ENCODE measurements around the gene CRYBG3. TPM values are rescaled to one million over a fixed set of nuclear protein-coding genes. Genes with fewer than 3 reads are reported as not detected.

Gene CRYBG3
- total RNA-seq, 1 experiment from 2014 or later, result 5.9 TPM

- no peak overlapping the region for H4K91ac ChIP-seq (ENCODE audit: insufficient read length, low read depth, low read length)
- DNase-seq, result no peak
- H2BK12ac ChIP-seq (ENCODE audit: insufficient read length, low read depth, low read length), result no peak overlapping the region
- H2BK120ac ChIP-seq (ENCODE audit: low read depth, low read length, poor library complexity, severe bottlenecking), result no peak overlapping the region
- H3K4ac ChIP-seq (ENCODE audit: low read depth, low read length), result no peak overlapping the region
- H3K14ac ChIP-seq (ENCODE audit: insufficient read depth, low read length), result no peak overlapping the region
- H3K23ac ChIP-seq (ENCODE audit: insufficient read length, low read depth, low read length), result no peak overlapping the region
- no CpG with 5 or more reads among the region's 3 CpGs for WGBS (ENCODE audit: extremely low coverage, insufficient read length, low lambda C conversion rate)
- H2AFZ ChIP-seq (ENCODE audit: low read length), result no peak overlapping the region
- no peak overlapping the region for H4K8ac ChIP-seq (replicated peaks; ENCODE audit: insufficient read length, low read depth, low read length)
- no peaks in the 10 kb centered on the region for H3K27me3 Mint-ChIP-seq (ENCODE audit: low read depth)
- H3K27ac Mint-ChIP-seq, result no peak overlapping the region
- no peak overlapping the region for H3K4me2 ChIP-seq (ENCODE audit: insufficient read depth, insufficient read length, low read length)
- TF ChIP-seq CTCF (conservative IDR thresholded peaks at IDR 0.05), result no peak
- H4K20me1 ChIP-seq (ENCODE audit: control insufficient read depth, insufficient read depth, insufficient read length), result no peaks in the 10 kb centered on the region
- no peak overlapping the region for H2AK5ac ChIP-seq (ENCODE audit: insufficient read length, low read length)
- H3K4me1 Mint-ChIP-seq, result no peaks in the 10 kb centered on the region
- H3K36me3 Mint-ChIP-seq (ENCODE audit: insufficient read depth in 1 of 3, low read depth in 3 of 3), result peaks cover 0 to 2% (median 2%) of the 10 kb centered on the region in 3 experiments; a peak in 4 of 7 replicates
- H3K56ac ChIP-seq (ENCODE audit: insufficient read length, low read depth, low read length), result no peak overlapping the region
- no peaks in the 10 kb centered on the region for H3K9me3 ChIP-seq (ENCODE audit: control insufficient read depth, low read depth, low read length)
- H3K23me2 ChIP-seq (ENCODE audit: insufficient read length, low read depth, low read length, poor library complexity, severe bottlenecking), result no peaks in the 10 kb centered on the region
- no peaks in the 10 kb centered on the region for H3K9me3 Mint-ChIP-seq
- H3K18ac ChIP-seq (ENCODE audit: insufficient read length, low read depth, low read length), result no peak overlapping the region
- H3K79me2 ChIP-seq (ENCODE audit: insufficient read depth, low read length), result no peaks in the 10 kb centered on the region
- H3T11ph ChIP-seq (ENCODE audit: low read length), result no peak overlapping the region
- no peak overlapping the region for H4K5ac ChIP-seq (ENCODE audit: insufficient read length, low read depth, low read length)
- H2BK15ac ChIP-seq (ENCODE audit: low read depth, low read length), result no peak overlapping the region
- H3K27me3 ChIP-seq (ENCODE audit: insufficient read depth, low read length), result no peaks in the 10 kb centered on the region
- no peaks in the 10 kb centered on the region for H3K79me1 ChIP-seq (ENCODE audit: insufficient read depth, low read depth, low read length, poor library complexity, severe bottlenecking)
- no peak overlapping the region for H2BK20ac ChIP-seq (ENCODE audit: low read depth, low read length, poor library complexity, severe bottlenecking)
- no peak overlapping the region for H3K27ac ChIP-seq (ENCODE audit: insufficient read length, low read depth, low read length)
- no peaks in the 10 kb centered on the region for H3K4me1 ChIP-seq (ENCODE audit: insufficient read depth, low read length)
- no peak overlapping the region for H3K9ac ChIP-seq (ENCODE audit: extremely low read depth, insufficient read length, low read length)
- no peak overlapping the region for H2BK5ac ChIP-seq (ENCODE audit: insufficient read length, low read length)
- H3K4me3 Mint-ChIP-seq, result no peak overlapping the region
These were observed 96.2 kb downstream of the CRYBG3 start for GRCh38 chr3:97917813-97918536.

Data from H9 (cell line).